HG03432 (cell line): ENCODE data around the gene CSTB.
"Not testable (repeated sequence)": the region's sequence is repeated elsewhere in the genome, so short reads cannot be mapped to it uniquely, and the experiment has no call there.

Source experiments
- ATAC-seq: cut with Tn5 transposase; IDR thresholded peaks from one replicate; pipeline ENCODE4 v1.9.1; 2021; ENCODE audit warnings: mild to moderate bottlenecking, moderate library complexity; ENCODE audit not compliant: unreplicated experiment

Gene CSTB

GRCh38 chr21:43775795-43776430 is at the start of gene CSTB:
TSS of gene CSTB (minus strand) at chr21:43776308. CDS start at chr21:43776269, 39 bp downstream.
- ATAC-seq = peak; percentile 72

DNA sequence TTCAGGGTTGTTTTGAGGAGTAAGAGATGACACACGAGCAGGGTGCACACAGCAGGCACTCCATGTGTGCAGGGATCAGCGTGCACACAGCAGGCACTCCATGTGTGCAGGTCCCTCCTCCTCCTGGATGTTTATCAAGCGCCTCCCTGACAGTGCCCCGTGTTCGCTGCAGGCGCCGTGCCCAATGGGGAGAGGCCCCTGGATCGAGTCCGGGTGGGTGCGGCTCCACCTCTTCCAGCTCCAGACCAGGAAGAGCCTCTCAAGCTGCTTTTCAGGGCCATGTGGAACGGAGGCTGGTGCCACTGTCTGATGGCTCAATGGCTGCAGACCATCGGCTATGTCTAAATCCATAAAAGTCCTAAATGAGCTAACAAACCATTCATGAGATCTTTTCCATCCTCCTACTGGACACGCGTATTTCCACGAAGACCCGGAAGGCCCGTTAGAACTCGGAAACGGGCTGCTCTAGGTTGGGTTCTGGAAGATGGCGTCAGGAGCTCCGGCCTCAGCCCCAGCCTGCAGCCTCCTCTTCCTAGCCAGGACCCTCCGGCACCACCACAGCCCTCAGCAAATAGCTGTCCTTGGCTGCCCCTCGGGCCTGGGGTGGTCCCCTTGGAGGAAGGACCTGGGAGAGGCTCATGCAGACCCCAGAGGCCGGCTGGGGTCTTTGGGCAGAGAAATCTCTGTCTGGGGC is 49.3 kb upstream of the CSTB start:
- no peak for ATAC-seq

DNA sequence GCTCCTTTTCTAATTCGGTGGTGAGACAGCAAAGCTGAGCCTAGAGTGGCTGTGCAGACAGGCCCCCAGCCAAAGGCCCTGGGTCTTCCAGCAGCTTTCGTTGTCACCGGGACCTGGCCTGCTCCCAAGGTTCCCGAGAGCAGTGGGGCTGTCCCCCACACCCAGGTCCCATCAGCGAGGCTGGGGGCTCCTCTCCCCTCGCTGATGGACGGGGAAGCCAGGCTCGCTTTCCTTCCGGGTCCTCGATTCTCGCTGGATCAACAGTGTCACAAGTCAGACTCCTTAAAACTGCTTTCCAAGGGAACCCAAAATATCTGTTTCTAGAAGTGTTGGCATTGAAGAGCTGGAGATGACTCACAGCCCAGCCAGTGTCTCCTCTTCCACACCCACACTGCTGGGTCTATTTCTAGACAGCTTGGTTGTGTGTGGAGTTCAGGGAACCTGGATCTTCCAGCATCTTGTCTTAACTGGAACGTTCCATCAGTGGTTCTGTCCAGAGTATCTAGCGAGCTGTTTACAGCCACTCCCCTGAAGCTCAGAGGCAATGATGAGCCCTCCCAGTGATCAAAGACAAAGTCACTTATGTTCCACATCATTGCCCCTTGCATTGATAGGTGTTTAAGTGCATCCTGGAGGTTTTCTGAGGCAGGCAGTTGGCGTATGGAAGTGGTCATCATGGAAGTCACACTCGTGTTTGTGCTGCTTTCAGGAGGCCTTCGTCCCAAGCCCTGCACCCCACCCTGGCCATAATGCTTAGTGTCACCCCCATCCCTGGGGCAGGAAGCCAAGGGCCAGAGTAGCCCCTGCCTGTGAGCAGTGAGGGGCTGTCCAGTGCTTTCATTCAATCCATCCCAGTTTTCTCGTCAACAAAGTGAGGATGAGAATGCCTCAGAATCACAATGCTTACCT is 48.5 kb upstream of the CSTB start:
- ATAC-seq = no peak

DNA sequence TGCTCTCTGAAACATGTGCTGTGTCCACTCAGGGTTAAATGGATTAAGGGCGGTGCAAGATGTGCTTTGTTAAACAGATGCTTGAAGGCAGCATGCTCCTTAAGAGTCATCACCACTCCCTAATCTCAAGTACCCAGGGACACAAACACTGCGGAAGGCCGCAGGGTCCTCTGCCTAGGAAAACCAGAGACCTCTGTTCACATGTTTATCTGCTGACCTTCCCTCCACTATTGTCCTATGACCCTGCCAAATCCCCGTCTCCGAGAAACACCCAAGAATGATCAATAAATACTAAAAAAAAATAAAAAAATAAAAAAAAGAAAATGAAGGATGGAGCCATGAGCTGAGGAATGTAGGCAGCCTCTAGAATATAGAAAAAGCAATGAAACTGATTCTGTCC is 46.6 kb upstream of the CSTB start:
- ATAC-seq = not testable (repeated sequence)

GRCh38 chr21:43822166-43822565 is 46.1 kb upstream of the CSTB start:
- ATAC-seq = not testable (repeated sequence)

DNA sequence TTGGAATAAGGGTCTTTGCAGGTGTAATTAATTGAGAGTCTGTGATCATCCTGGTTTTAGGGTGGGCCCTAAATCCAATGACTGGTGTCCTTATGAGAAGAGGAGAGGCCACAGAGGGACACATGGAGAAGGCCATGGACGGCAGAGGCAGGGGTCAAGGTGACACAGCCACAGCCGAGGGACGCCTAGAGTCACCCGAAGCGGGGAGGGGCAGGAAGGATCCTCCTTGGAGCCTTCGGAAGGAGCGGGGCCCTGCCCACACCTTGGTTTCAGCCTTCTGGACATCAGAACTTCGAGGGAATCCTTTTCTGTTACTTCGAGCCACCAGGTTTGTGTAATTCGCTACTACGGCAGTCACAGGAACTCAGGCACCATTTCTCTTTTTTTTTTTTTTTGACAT is 44.4 kb upstream of the CSTB start:
- ATAC-seq = no peak

GRCh38 chr21:43819511-43820405 is 43.6 kb upstream of the CSTB start:
- no peak for ATAC-seq

- no peak for ATAC-seq
These were observed 42.6 kb upstream of the CSTB start for GRCh38 chr21:43818685-43819084.

DNA sequence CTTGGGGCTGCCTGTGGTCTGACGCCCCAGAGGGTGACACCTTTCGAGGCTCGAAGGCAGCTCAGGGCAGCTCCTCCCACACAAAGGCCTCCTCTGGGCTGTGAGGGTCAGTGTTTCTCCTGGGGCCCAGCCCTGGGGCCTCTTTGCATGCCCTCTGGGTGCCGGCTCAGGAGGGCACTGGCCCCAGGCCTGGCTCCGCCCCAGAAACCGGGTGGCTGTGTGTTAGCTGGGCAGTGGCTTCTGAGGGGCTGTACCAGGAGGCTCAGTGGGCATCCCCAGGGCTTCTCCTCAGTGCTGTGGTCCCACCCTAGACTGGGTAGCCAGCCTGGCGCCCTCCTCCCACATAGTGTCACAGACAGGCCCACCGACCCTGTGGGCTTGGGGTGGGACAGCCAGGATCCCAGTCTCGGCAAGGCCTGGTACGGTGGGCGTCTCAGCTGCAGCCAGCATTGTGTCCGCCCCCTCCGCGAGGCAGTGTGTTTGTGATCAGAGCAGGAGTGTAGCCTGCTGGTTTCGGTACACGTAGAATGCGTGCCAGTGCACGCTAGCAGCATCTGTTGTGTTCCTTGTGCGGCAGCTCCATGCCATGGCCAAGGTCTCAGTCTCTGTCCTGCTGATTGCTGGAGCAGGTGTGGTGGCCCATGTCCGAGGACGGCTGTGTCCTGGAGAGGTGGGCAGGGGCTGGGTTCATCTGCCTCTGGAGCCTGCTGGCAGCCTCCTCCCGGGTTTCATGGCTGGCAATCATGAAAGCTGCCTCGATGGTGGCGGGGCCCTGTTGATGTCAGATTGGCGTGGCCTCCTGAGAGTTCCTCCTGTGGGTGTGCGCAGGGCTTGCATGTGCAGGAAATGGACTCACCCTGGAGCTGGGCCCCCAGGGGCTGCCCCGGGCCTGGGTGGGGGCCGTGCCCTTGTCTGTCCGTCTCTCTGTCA is 41.3 kb upstream of the CSTB start:
- no peak for ATAC-seq

DNA sequence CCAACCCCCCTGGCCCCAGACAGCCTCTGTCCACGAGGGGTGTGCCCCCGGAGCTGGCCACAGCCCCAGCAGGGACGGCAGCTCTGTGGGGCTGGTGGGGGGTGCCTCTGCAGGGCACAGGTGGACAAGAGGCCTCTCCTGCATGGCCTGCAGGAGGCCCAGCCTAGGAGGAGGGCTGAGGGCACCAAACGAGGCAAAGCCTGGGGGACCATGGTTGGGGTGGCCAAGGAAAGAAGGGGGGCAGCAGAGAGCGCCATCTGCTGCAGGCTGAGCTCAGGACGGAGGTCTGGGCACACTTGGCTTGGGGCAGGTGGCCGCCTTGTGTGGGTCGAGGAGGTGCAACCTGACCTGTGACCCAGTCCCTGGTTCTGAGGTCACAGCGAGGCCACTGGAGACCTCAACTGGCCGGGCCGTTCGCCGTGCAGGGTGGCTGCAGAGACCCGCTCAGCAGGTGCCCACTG is 40.5 kb upstream of the CSTB start:
- ATAC-seq = no peak

- no peak for ATAC-seq
These were observed 39.9 kb upstream of the CSTB start for GRCh38 chr21:43815991-43816390.

GRCh38 chr21:43815107-43815613 is 39.1 kb upstream of the CSTB start:
- no peak for ATAC-seq

- no peak for ATAC-seq
These were observed 38.4 kb upstream of the CSTB start for GRCh38 chr21:43814215-43815106.

DNA sequence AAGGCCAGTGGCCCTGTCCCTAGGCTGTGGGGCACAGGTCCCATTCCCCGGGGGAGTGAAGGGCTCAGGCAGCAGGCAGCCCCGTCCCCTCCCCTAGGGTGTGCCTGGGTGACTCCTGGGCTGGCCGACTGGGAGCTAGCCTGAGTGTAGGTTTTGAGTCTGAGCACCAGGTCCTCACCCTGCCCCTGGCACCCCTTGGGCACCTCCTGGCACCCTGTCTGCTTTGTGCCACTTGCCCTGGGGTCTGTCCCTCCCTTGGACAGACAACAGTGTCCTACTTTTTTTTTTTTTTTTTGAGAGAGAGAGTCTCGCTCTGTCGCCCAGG is 37.5 kb upstream of the CSTB start:
- ATAC-seq = no peak

DNA sequence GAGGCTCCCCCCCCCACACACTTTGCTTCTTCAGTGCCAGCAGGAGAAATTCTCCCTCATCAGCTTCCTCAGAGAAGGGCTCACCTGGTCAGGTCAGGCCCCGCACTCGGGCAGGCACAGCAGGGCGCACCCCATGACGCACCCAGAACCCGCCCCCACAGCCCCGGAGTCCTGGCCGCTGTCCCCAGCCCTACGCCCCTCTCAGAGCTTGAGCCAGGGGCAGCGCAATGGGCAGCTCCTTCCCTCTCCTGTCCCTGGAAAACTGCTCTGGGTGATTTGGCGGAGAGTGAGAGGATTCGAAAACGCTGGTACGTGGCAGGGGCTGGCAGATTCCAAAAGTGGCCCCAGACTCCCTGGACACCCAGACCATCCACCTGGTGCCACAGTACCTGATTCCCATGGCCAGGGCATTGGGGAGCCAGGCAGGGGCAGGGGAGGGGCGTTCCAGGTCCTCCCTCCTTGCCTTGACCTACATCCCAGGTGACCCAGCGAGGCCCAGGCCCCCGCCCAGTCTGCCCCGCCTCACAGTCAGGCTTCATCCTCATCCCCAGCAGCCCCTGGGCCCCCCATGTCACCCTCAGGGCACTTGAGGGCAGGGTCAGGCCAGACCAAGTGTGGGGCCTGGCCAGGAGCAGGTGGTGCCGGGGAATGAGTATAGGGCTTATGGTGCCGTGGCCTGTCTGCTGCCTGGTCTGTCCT is 37.0 kb upstream of the CSTB start:
- no peak for ATAC-seq

DNA sequence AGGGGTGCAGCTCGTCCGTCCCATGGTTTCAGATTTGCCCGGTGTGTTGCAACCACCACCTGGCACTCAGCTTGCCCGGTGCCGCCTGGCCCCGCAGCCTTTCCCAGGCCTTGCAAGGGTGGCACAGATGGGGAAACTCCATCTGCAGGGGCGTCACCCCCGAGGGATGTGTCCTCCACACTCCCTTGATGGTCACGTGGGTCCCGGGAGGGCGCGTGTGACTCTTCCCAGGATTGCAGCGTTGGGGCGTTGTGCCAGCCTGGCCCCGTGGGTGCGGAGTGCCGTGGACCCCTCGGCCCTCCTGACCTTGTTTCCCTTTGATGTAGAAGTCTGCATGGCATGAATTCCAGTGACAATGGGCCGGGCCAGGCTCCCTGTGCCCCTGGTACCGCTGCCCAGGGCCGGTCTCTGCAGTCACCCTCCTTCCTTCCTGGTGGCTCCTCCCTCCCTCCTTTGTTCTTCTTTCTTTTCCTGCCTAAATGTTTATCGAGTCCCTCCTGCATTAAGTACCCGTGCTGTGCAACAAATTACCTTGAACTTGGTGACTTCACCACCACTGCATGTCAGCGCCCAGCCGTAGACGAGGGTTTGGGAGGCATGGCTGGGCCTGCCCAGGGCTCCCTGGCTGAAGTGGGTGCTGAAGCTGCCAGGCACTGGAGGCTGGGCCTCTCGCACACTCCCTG is 36.2 kb upstream of the CSTB start:
- ATAC-seq = no peak
